ENCODE results near the gene ACAD10.

DNA sequence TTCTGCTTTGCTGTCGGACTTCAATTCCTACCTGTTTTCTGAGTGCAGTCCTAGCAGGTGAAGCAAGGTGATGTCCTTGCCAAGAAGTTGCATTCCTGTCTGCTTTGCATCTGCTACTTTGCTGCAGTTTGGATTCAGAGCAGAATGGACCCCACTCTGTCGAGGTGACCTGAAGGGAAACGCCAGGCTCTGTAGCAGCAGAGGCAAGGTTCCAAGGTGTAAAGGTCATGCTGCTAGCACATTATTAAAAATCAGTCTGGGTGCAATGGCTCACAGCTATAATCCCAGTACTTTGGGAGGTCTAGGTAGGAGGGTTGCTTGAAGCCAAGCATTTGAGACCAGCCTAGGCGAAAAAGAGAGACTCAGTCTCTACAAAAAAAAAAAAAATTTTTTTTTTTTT is 63.5 kb downstream of the ACAD10 start:
- no peak for TF ChIP-seq POLR2AphosphoS5 (IDR thresholded peaks at IDR 0.05)
- TF ChIP-seq, protein P1, sequence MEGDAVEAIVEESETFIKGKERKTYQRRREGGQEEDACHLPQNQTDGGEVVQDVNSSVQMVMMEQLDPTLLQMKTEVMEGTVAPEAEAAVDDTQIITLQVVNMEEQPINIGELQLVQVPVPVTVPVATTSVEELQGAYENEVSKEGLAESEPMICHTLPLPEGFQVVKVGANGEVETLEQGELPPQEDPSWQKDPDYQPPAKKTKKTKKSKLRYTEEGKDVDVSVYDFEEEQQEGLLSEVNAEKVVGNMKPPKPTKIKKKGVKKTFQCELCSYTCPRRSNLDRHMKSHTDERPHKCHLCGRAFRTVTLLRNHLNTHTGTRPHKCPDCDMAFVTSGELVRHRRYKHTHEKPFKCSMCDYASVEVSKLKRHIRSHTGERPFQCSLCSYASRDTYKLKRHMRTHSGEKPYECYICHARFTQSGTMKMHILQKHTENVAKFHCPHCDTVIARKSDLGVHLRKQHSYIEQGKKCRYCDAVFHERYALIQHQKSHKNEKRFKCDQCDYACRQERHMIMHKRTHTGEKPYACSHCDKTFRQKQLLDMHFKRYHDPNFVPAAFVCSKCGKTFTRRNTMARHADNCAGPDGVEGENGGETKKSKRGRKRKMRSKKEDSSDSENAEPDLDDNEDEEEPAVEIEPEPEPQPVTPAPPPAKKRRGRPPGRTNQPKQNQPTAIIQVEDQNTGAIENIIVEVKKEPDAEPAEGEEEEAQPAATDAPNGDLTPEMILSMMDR (IDR thresholded peaks at IDR 0.05), result no peak
